Muscle layer of colon (tissue), 2 donors: ENCODE results near the gene GPC5.

ENCODE experiments used
- H3K27ac ChIP-seq: one replicate; pipeline ENCODE4 v1.7.0; 2013; ENCODE audit warnings: low read depth, mild to moderate bottlenecking, low read length, moderate library complexity
- H3K27me3 ChIP-seq, 2 donors: one replicate each; pipeline ENCODE4 v1.7.0; 2013; ENCODE audit warnings: low read length in 2 of 2, mild to moderate bottlenecking in 2 of 2; ENCODE audit not compliant: insufficient read depth in 2 of 2, control insufficient read depth in 1 of 2
- H3K36me3 ChIP-seq: one replicate; pipeline ENCODE4 v1.7.0; 2013; ENCODE audit warnings: mild to moderate bottlenecking, low read length; ENCODE audit not compliant: insufficient read depth
- H3K4me1 ChIP-seq: one replicate; pipeline ENCODE4 v1.7.0; 2013; ENCODE audit warnings: mild to moderate bottlenecking, low read length; ENCODE audit not compliant: insufficient read depth
- H3K4me3 ChIP-seq, 2 donors: one replicate each; pipeline ENCODE4 v1.7.0; 2013; ENCODE audit warnings: low read length in 2 of 2, low read depth in 1 of 2, mild to moderate bottlenecking in 1 of 2, moderate library complexity in 1 of 2
- H3K9ac ChIP-seq: one replicate; pipeline ENCODE4 v1.7.0; 2013; ENCODE audit warnings: low read length
- H3K9me3 ChIP-seq: one replicate; pipeline ENCODE4 v1.7.0; 2013; ENCODE audit warnings: mild to moderate bottlenecking, low read length
- donor health status: abdominal sarcoma.
- donor health status: Adenocarcinoma of cecum.

The GPC5 gene

GRCh38 chr13:92197669-92198068, 799.2 kb downstream of the GPC5 start:
- Histone ChIP-seq H3K4me3 (no peak overlapping the region), H3K27me3 (no peaks in the 10 kb centered on the region), H3K9me3 (no peaks in the 10 kb centered on the region), H3K9ac (no peak overlapping the region), H3K27ac (no peak overlapping the region), H3K36me3 (no peaks in the 10 kb centered on the region), H3K4me1 (no peaks in the 10 kb centered on the region)

GRCh38 chr13:92218615-92219014, 820.2 kb downstream of the GPC5 start:
- H3K36me3 ChIP-seq = no peaks in the 10 kb centered on the region
- no peaks in the 10 kb centered on the region for H3K9me3 ChIP-seq
- H3K4me1 ChIP-seq = peaks cover 4% of the 10 kb centered on the region
- no peak overlapping the region for H3K4me3 ChIP-seq
- H3K27me3 ChIP-seq = no peaks in the 10 kb centered on the region
- H3K9ac ChIP-seq = no peak overlapping the region
- H3K27ac ChIP-seq = no peak overlapping the region

- Histone ChIP-seq H3K4me1 (no peaks in the 10 kb centered on the region), H3K4me3 (no peak overlapping the region), H3K9ac (no peak overlapping the region), H3K27ac (no peak overlapping the region), H3K9me3 (no peaks in the 10 kb centered on the region), H3K36me3 (no peaks in the 10 kb centered on the region), H3K27me3 (no peaks in the 10 kb centered on the region)
Measured at GRCh38 chr13:92221916-92222315, 823.5 kb downstream of the GPC5 start.

- no peaks in the 10 kb centered on the region for H3K4me1 ChIP-seq
- no peak overlapping the region for H3K4me3 ChIP-seq
- H3K27ac ChIP-seq = no peak overlapping the region
- H3K9ac ChIP-seq = no peak overlapping the region
- no peaks in the 10 kb centered on the region for H3K9me3 ChIP-seq
- no peaks in the 10 kb centered on the region for H3K27me3 ChIP-seq
- H3K36me3 ChIP-seq = no peaks in the 10 kb centered on the region
Measured at GRCh38 chr13:92224052-92224821, 825.8 kb downstream of the GPC5 start.

GRCh38 chr13:92224825-92225224, 826.4 kb downstream of the GPC5 start:
- H3K9me3 ChIP-seq = no peaks in the 10 kb centered on the region
- H3K9ac ChIP-seq = no peak overlapping the region
- no peak overlapping the region for H3K27ac ChIP-seq

GRCh38 chr13:92225861-92226260, 827.4 kb downstream of the GPC5 start:
- H3K9me3 ChIP-seq = no peaks in the 10 kb centered on the region

More at GRCh38 chr13:92224825-92225224, 826.4 kb downstream of the GPC5 start:
- Histone ChIP-seq H3K27me3 (no peaks in the 10 kb centered on the region), H3K36me3 (no peaks in the 10 kb centered on the region), H3K4me3 (no peak overlapping the region), H3K4me1 (no peaks in the 10 kb centered on the region)

GRCh38 chr13:92232871-92233270, 834.5 kb downstream of the GPC5 start:
- Histone ChIP-seq H3K4me3 (no peak overlapping the region), H3K9me3 (no peaks in the 10 kb centered on the region), H3K27me3 (no peaks in the 10 kb centered on the region), H3K9ac (no peak overlapping the region), H3K36me3 (no peaks in the 10 kb centered on the region), H3K27ac (no peak overlapping the region), H3K4me1 (no peaks in the 10 kb centered on the region)

More at GRCh38 chr13:92225861-92226260, 827.4 kb downstream of the GPC5 start:
- H3K4me1 ChIP-seq = no peaks in the 10 kb centered on the region
- no peaks in the 10 kb centered on the region for H3K27me3 ChIP-seq
- no peak overlapping the region for H3K27ac ChIP-seq
- H3K4me3 ChIP-seq = no peak overlapping the region
- no peaks in the 10 kb centered on the region for H3K36me3 ChIP-seq
- no peak overlapping the region for H3K9ac ChIP-seq

- Histone ChIP-seq H3K4me1 (no peaks in the 10 kb centered on the region), H3K27ac (no peak overlapping the region), H3K9ac (no peak overlapping the region), H3K36me3 (no peaks in the 10 kb centered on the region), H3K4me3 (no peak overlapping the region), H3K27me3 (no peaks in the 10 kb centered on the region), H3K9me3 (no peaks in the 10 kb centered on the region)
Measured at GRCh38 chr13:92251671-92252210, 853.3 kb downstream of the GPC5 start.

GRCh38 chr13:92255526-92255925, 857.1 kb downstream of the GPC5 start:
- Histone ChIP-seq H3K27ac (no peak overlapping the region), H3K9ac (no peak overlapping the region), H3K4me3 (no peak overlapping the region), H3K27me3 (no peaks in the 10 kb centered on the region), H3K4me1 (no peaks in the 10 kb centered on the region), H3K9me3 (no peaks in the 10 kb centered on the region), H3K36me3 (no peaks in the 10 kb centered on the region)

- Histone ChIP-seq H3K36me3 (no peaks in the 10 kb centered on the region), H3K4me3 (no peak overlapping the region), H3K27ac (no peak overlapping the region), H3K9ac (no peak overlapping the region), H3K4me1 (no peaks in the 10 kb centered on the region), H3K9me3 (no peaks in the 10 kb centered on the region), H3K27me3 (no peaks in the 10 kb centered on the region)
Measured at GRCh38 chr13:92256211-92256610, 857.8 kb downstream of the GPC5 start.

- Histone ChIP-seq H3K4me3 (no peak overlapping the region), H3K27me3 (no peaks in the 10 kb centered on the region), H3K27ac (no peak overlapping the region), H3K9me3 (no peaks in the 10 kb centered on the region), H3K36me3 (no peaks in the 10 kb centered on the region), H3K9ac (no peak overlapping the region), H3K4me1 (no peaks in the 10 kb centered on the region)
Measured at GRCh38 chr13:92259046-92259445, 860.6 kb downstream of the GPC5 start.

GRCh38 chr13:92259523-92259922, 861.1 kb downstream of the GPC5 start:
- no peaks in the 10 kb centered on the region for H3K36me3 ChIP-seq
- H3K9ac ChIP-seq = no peak overlapping the region
- H3K9me3 ChIP-seq = no peaks in the 10 kb centered on the region
- H3K4me3 ChIP-seq = no peak overlapping the region
- H3K27me3 ChIP-seq = no peaks in the 10 kb centered on the region
- no peak overlapping the region for H3K27ac ChIP-seq
- H3K4me1 ChIP-seq = no peaks in the 10 kb centered on the region
